ENCODE data around the gene RASGRP1. TPM values are rescaled to one million over a fixed set of nuclear protein-coding genes. Genes with fewer than 3 reads are reported as not detected.

RASGRP1 gene
- total RNA-seq, 1 experiment from 2014 or later = 0.39 TPM

- no peak overlapping the region for H2AFZ ChIP-seq
- intact Hi-C loops (cut with micrococcal nuclease; ENCODE audit: unreplicated experiment) = no loop called here
- no peak overlapping the region for H3K4me2 ChIP-seq
- DNase-seq = no peak
- H3K36me3 ChIP-seq (ENCODE audit: low read depth) = no peaks in the 10 kb centered on the region
- TF ChIP-seq EZH2 (IDR thresholded peaks at IDR 0.05; ENCODE audit: low read depth) (no peak), CTCF (conservative IDR thresholded peaks at IDR 0.05) (no peak)
- POLR2A ChIA-PET (ENCODE audit: unreplicated experiment) = no interaction called here
- H3K4me3 ChIP-seq = no peak overlapping the region
- H3K9me3 ChIP-seq (ENCODE audit: insufficient read depth, low read depth) = no peaks in the 10 kb centered on the region
- H3K27me3 ChIP-seq (ENCODE audit: insufficient read depth, low read depth) = no peaks in the 10 kb centered on the region
- H3K4me1 ChIP-seq (replicated peaks; ENCODE audit: insufficient read depth) = no peaks in the 10 kb centered on the region
- BruUV-seq (replicated peaks) = no TSS peak
- no peaks in the 10 kb centered on the region for H3K79me2 ChIP-seq (ENCODE audit: low read depth)
- CTCF ChIA-PET = no interaction called here
- no peak overlapping the region for H3K27ac ChIP-seq
- H3K9me2 ChIP-seq (ENCODE audit: insufficient read depth) = no peaks in the 10 kb centered on the region
- no peaks in the 10 kb centered on the region for H3F3A ChIP-seq (ENCODE audit: insufficient read depth, low read depth)
- no peaks in the 10 kb centered on the region for H4K20me1 ChIP-seq (ENCODE audit: insufficient read depth)
These were observed 36.3 kb downstream of the RASGRP1 start for GRCh38 chr15:38528294-38528693.

- H3K9me2 ChIP-seq (ENCODE audit: insufficient read depth) = no peaks in the 10 kb centered on the region
- H4K20me1 ChIP-seq (ENCODE audit: insufficient read depth) = no peaks in the 10 kb centered on the region
- H2AFZ ChIP-seq = no peak overlapping the region
- POLR2A ChIA-PET (ENCODE audit: unreplicated experiment) = no interaction called here
- no peak for DNase-seq
- H3K27ac ChIP-seq = no peak overlapping the region
- H3K36me3 ChIP-seq (ENCODE audit: low read depth) = no peaks in the 10 kb centered on the region
- no peaks in the 10 kb centered on the region for H3K4me1 ChIP-seq (replicated peaks; ENCODE audit: insufficient read depth)
- intact Hi-C loops (cut with micrococcal nuclease; ENCODE audit: unreplicated experiment) = no loop called here
- no peaks in the 10 kb centered on the region for H3F3A ChIP-seq (ENCODE audit: insufficient read depth, low read depth)
- TF ChIP-seq EZH2 (IDR thresholded peaks at IDR 0.05; ENCODE audit: low read depth) (no peak), CTCF (conservative IDR thresholded peaks at IDR 0.05) (no peak)
- H3K27me3 ChIP-seq (ENCODE audit: insufficient read depth, low read depth) = no peaks in the 10 kb centered on the region
- no peaks in the 10 kb centered on the region for H3K79me2 ChIP-seq (ENCODE audit: low read depth)
- H3K4me3 ChIP-seq = no peak overlapping the region
- no peak overlapping the region for H3K4me2 ChIP-seq
- BruUV-seq (replicated peaks) = no TSS peak
- CTCF ChIA-PET = no interaction called here
- H3K9me3 ChIP-seq (ENCODE audit: insufficient read depth, low read depth) = no peaks in the 10 kb centered on the region
These were observed 38.5 kb downstream of the RASGRP1 start for GRCh38 chr15:38526158-38526557.

GRCh38 chr15:38525489-38525888 lies 39.1 kb downstream of the RASGRP1 start:
- Histone ChIP-seq H3K4me3 (no peak overlapping the region), H3K27me3 (ENCODE audit: insufficient read depth, low read depth) (no peaks in the 10 kb centered on the region), H3K4me2 (no peak overlapping the region), H3K79me2 (ENCODE audit: low read depth) (no peaks in the 10 kb centered on the region), H2AFZ (no peak overlapping the region), H3K4me1 (replicated peaks; ENCODE audit: insufficient read depth) (no peaks in the 10 kb centered on the region), H3K27ac (no peak overlapping the region), H3K9me3 (ENCODE audit: insufficient read depth, low read depth) (no peaks in the 10 kb centered on the region), H4K20me1 (ENCODE audit: insufficient read depth) (no peaks in the 10 kb centered on the region), H3F3A (ENCODE audit: insufficient read depth, low read depth) (no peaks in the 10 kb centered on the region), H3K9me2 (ENCODE audit: insufficient read depth) (no peaks in the 10 kb centered on the region), H3K36me3 (ENCODE audit: low read depth) (no peaks in the 10 kb centered on the region)
- no peak for DNase-seq
- ChIA-PET CTCF (no interaction called here), POLR2A (ENCODE audit: unreplicated experiment) (no interaction called here)
- no TSS peak for BruUV-seq (replicated peaks)
- TF ChIP-seq CTCF (conservative IDR thresholded peaks at IDR 0.05) (no peak), EZH2 (IDR thresholded peaks at IDR 0.05; ENCODE audit: low read depth) (no peak)
- intact Hi-C loops (cut with micrococcal nuclease; ENCODE audit: unreplicated experiment) = no loop called here

Measured in PC-9 (cell line).